HepG2 (cell line): Measurements from ENCODE around the gene SPDYE16. TPM values are rescaled to one million over a fixed set of nuclear protein-coding genes. Genes with fewer than 3 reads are reported as not detected.

Experiments
- AHR ChIP-seq: IDR thresholded peaks from 2 replicates; pipeline ENCODE4 v1.6.1; 2018; ENCODE audit warnings: missing genetic modification reagents, missing compliant biosample characterization
- ATF7 ChIP-seq, 2 experiments: fragments of 450-650 bp in 1 of 2; sonication (generic) in 1 of 2; formaldehyde crosslinking in 1 of 2; IDR thresholded peaks; 2 replicates each; pipeline versions ENCODE4 v1.4.0 to v1.6.1; 2016 to 2020; ENCODE audit warnings: antibody characterized with exemption in 1 of 2, mild to moderate bottlenecking in 1 of 2, missing genetic modification reagents in 1 of 2
- EEA1 ChIP-seq: sonication (generic); formaldehyde crosslinking; IDR thresholded peaks from 2 replicates; pipeline ENCODE4 v1.5.1; 2020; ENCODE audit warnings: mild to moderate bottlenecking, missing genetic modification reagents, borderline replicate concordance
- ELK4 ChIP-seq: sonication (generic); formaldehyde crosslinking; IDR thresholded peaks from 2 replicates; pipeline ENCODE4 v1.9.0; 2021; ENCODE audit warnings: missing genetic modification reagents, borderline replicate concordance
- GATA4 ChIP-seq: sonication (generic); IDR thresholded peaks from 2 replicates; pipeline ENCODE4 v1.6.1; 2016; ENCODE audit warnings: antibody characterized with exemption, low read depth, borderline replicate concordance
- HNRNPLL ChIP-seq: fragments of 200-400 bp; formaldehyde crosslinking; IDR thresholded peaks from 2 replicates; pipeline ENCODE4 v1.6.1; 2017; ENCODE audit warnings: mild to moderate bottlenecking, low read depth, low read length; ENCODE audit not compliant: poor library complexity, severe bottlenecking
- KDM2A ChIP-seq: sonication (generic); formaldehyde crosslinking; IDR thresholded peaks from 2 replicates; pipeline ENCODE4 v1.4.0; 2020; ENCODE audit warnings: low read depth, missing genetic modification reagents, borderline replicate concordance
- ONECUT2 ChIP-seq: sonication (generic); formaldehyde crosslinking; IDR thresholded peaks from 2 replicates; pipeline ENCODE4 v1.4.0; 2020; ENCODE audit warnings: missing genetic modification reagents
- RBM22 ChIP-seq: fragments of 200-400 bp; formaldehyde crosslinking; optimal IDR thresholded peaks from 2 replicates; pipeline ENCODE3; 2017; ENCODE audit warnings: mild to moderate bottlenecking, low read length, moderate library complexity
- RERE ChIP-seq: IDR thresholded peaks from 2 replicates; pipeline ENCODE4 v1.6.1; 2016; ENCODE audit warnings: low read depth, missing genetic modification reagents, missing compliant biosample characterization
- SAP130 ChIP-seq: IDR thresholded peaks from 2 replicates; pipeline ENCODE4 v1.6.1; 2016; ENCODE audit warnings: low read depth
- SNAPC4 ChIP-seq: sonication (generic); formaldehyde crosslinking; IDR thresholded peaks from 2 replicates; pipeline ENCODE4 v1.4.0; 2020; ENCODE audit warnings: mild to moderate bottlenecking, missing genetic modification reagents
- ZNF615 ChIP-seq: sonication (generic); formaldehyde crosslinking; IDR thresholded peaks from 2 replicates; pipeline ENCODE4 v1.5.0; 2020; ENCODE audit warnings: mild to moderate bottlenecking, missing genetic modification reagents, borderline replicate concordance
- polyA plus RNA-seq, 8 experiments: library from polyadenylated mRNA; depleted of rRNA in 3 of 8; stranded (reverse) in 7 of 8; unstranded in 1 of 8; fragments of >200 nt; fragmentation: Illumina TruSeq in 4 of 8; extraction: Trizol in 4 of 8; gene quantifications; 2 replicates each; pipeline versions ENCODE4 v1.2.1 to v1.2.3, GENCODE V29; 2011 to 2016; ENCODE audit warnings: low read depth in 4 of 8, missing spikeins in 1 of 8, mixed read lengths in 1 of 8; ENCODE audit not compliant: insufficient read depth in 1 of 8
- total RNA-seq, 5 experiments: library from RNA; depleted of rRNA; stranded (reverse); fragments of >200 nt; fragmentation: Illumina TruSeq; extraction: Trizol; gene quantifications; 2 replicates each; pipeline ENCODE4 v1.2.3, GENCODE V29; 2016; ENCODE audit warnings: low read depth in 1 of 5

SPDYE16 gene
- total and polyA plus RNA-seq, 2 of the 13 experiments (the other 11 are each of a cell fraction or from before 2014, with no cell fraction given), result 0.11 TPM; not detected in 1

GRCh38 chr7:76512941-76513816, 29.9 kb downstream of the SPDYE16 start (continued):
- TF ChIP-seq AHR (CRISPR knock-in tag), result no peak
- no peak for TF ChIP-seq ZNF615
- TF ChIP-seq EEA1, result no peak
- no peak for TF ChIP-seq SNAPC4 (CRISPR knock-in tag)
- TF ChIP-seq RERE (CRISPR knock-in tag), result no peak
- TF ChIP-seq HNRNPLL, result no peak
- TF ChIP-seq ONECUT2, result no peak
- no peak for TF ChIP-seq GATA4
- TF ChIP-seq RBM22, result no peak
- TF ChIP-seq ATF7 (IDR thresholded peaks at IDR 0.05), result no peak
- TF ChIP-seq ATF7 (CRISPR knock-in tag; IDR thresholded peaks at IDR 0.05), result no peak
- peak; percentile 52 for TF ChIP-seq SAP130 (CRISPR knock-in tag)
- no peak for TF ChIP-seq ELK4 (CRISPR knock-in tag)
- TF ChIP-seq KDM2A, result no peak; the same call in 1 of the 2 replicates
